ENCODE measurements around the gene ARHGEF17. TPM values are rescaled to one million over a fixed set of nuclear protein-coding genes. Genes with fewer than 3 reads are reported as not detected.
A peak's percentile ranks its signal among the peaks of the same experiment; 100 is the strongest.

Gene ARHGEF17
- total and polyA plus RNA-seq, 3 donors from 2014 or later, result 29.4 to 58.5 (median 50.1) TPM

- Histone ChIP-seq H3K27me3 (no peaks in the 10 kb centered on the region), H3K4me1 (peaks cover 70% of the 10 kb centered on the region), H3K9me3 (no peaks in the 10 kb centered on the region), H3K4me3 (no peak overlapping the region), H3K36me3 (ENCODE audit: low read depth, missing control alignments) (no peaks in the 10 kb centered on the region), H3K27ac (peak overlapping the region; percentile 76 to 90)
- intact Hi-C loops (cut with DNase I; ENCODE audit: low total_unique reads), result no loop called here
- no peak for DNase-seq
- 56 to 62% methylated on average over 7 of the region's 7 CpGs for WGBS, 2 donors
- no peak for TF ChIP-seq CTCF (IDR thresholded peaks at IDR 0.05)
- TF ChIP-seq POLR2A (IDR thresholded peaks at IDR 0.05), result no peak
These were observed 14.6 kb downstream of the ARHGEF17 start for GRCh38 chr11:73322382-73323306.

- Histone ChIP-seq H3K4me3 (no peak overlapping the region), H3K36me3 (ENCODE audit: low read depth, missing control alignments) (no peaks in the 10 kb centered on the region), H3K9me3 (no peaks in the 10 kb centered on the region), H3K4me1 (peaks cover 63% of the 10 kb centered on the region), H3K27ac (peak overlapping the region; percentile 76 to 90), H3K27me3 (no peaks in the 10 kb centered on the region)
- intact Hi-C loops (cut with DNase I; ENCODE audit: low total_unique reads), result no loop called here
- 26 to 56% methylated on average over 5 to 14 of the region's 14 CpGs for WGBS, 2 donors
- TF ChIP-seq CTCF (IDR thresholded peaks at IDR 0.05) (no peak), POLR2A (IDR thresholded peaks at IDR 0.05) (no peak)
- peak; percentile 87 for DNase-seq
These were observed 15.4 kb downstream of the ARHGEF17 start for GRCh38 chr11:73323464-73323863.

GRCh38 chr11:73324116-73324515 lies 16.0 kb downstream of the ARHGEF17 start:
- DNase-seq, result no peak
- peaks cover 62% of the 10 kb centered on the region for H3K4me1 ChIP-seq
- H3K9me3 ChIP-seq, result no peaks in the 10 kb centered on the region
- TF ChIP-seq POLR2A (IDR thresholded peaks at IDR 0.05), result no peak
- TF ChIP-seq CTCF (IDR thresholded peaks at IDR 0.05), result no peak
- no peaks in the 10 kb centered on the region for H3K27me3 ChIP-seq
- intact Hi-C loops (cut with DNase I; ENCODE audit: low total_unique reads), result no loop called here
- no peaks in the 10 kb centered on the region for H3K36me3 ChIP-seq (ENCODE audit: low read depth, missing control alignments)
- H3K4me3 ChIP-seq, result no peak overlapping the region
- H3K27ac ChIP-seq, result peak overlapping the region; percentile 76 to 90
- WGBS, 2 donors, result 55 to 62% methylated on average over 7 to 9 of the region's 9 CpGs

- Histone ChIP-seq H3K36me3 (ENCODE audit: low read depth, missing control alignments) (no peaks in the 10 kb centered on the region), H3K27ac (peak overlapping the region; percentile 76 to 90), H3K4me1 (peaks cover 62% of the 10 kb centered on the region), H3K4me3 (no peak overlapping the region), H3K27me3 (no peaks in the 10 kb centered on the region), H3K9me3 (no peaks in the 10 kb centered on the region)
- DNase-seq, result no peak
- no peak for TF ChIP-seq POLR2A (IDR thresholded peaks at IDR 0.05)
- TF ChIP-seq CTCF (IDR thresholded peaks at IDR 0.05), result no peak
- WGBS, 2 donors, result 77 to 83% methylated on average over 2 of the region's 2 CpGs
- intact Hi-C loops (cut with DNase I; ENCODE audit: low total_unique reads), result no loop called here
These were observed 16.6 kb downstream of the ARHGEF17 start for GRCh38 chr11:73324665-73325035.

All from testis (tissue), 3 donors.